Neural cell (in vitro differentiated cells): Measurements from ENCODE around the gene HEMK1. TPM values are rescaled to one million over a fixed set of nuclear protein-coding genes. Genes with fewer than 3 reads are reported as not detected.

Experiments used
- H2AFZ ChIP-seq: fragments of 200-600, 300-800 bp; sonication (generic), shearing (Covaris generic); 2 replicates; pipeline ENCODE4 v1.6.0; 2014; ENCODE audit warnings: low read depth, mild to moderate bottlenecking, antibody characterized with exemption, low read length, moderate library complexity
- H3F3A ChIP-seq: fragments of 200-600 bp; shearing (Covaris generic); 2 replicates; pipeline ENCODE4 v1.6.1; 2016; ENCODE audit warnings: mild to moderate bottlenecking, moderate library complexity, mixed read lengths, antibody characterized with exemption, low read length; ENCODE audit not compliant: insufficient read depth, poor library complexity, severe bottlenecking
- H3K27ac ChIP-seq: fragments of 200-600, 300-800 bp; sonication (generic), shearing (Covaris generic); 2 replicates; pipeline ENCODE4 v1.5.1; 2014; ENCODE audit warnings: mild to moderate bottlenecking, low read length, moderate library complexity
- H3K27me3 ChIP-seq: fragments of 300-800, 200-600 bp; sonication (generic), shearing (Covaris generic); 2 replicates; pipeline ENCODE4 v1.6.0; 2014; ENCODE audit warnings: mild to moderate bottlenecking, low read depth, low read length, moderate library complexity; ENCODE audit not compliant: insufficient read depth
- H3K36me3 ChIP-seq: fragments of 300-800, 200-600 bp; sonication (generic), shearing (Covaris generic); 2 replicates; pipeline ENCODE4 v1.5.1; 2014; ENCODE audit warnings: mild to moderate bottlenecking, antibody characterized with exemption, low read length, moderate library complexity; ENCODE audit not compliant: insufficient read depth
- H3K4me2 ChIP-seq: fragments of 300-800, 200-600 bp; sonication (generic), shearing (Covaris generic); 2 replicates; pipeline ENCODE4 v1.6.0; 2014; ENCODE audit warnings: mild to moderate bottlenecking, low read length
- H3K4me3 ChIP-seq: fragments of 300-800, 200-600 bp; sonication (generic), shearing (Covaris generic); 2 replicates; pipeline ENCODE4 v1.5.1; 2014; ENCODE audit warnings: mild to moderate bottlenecking, low read length, moderate library complexity
- H3K79me2 ChIP-seq: fragments of 200-600 bp; shearing (Covaris generic); replicated peaks from 2 replicates; pipeline ENCODE4 v1.6.0; 2014; ENCODE audit warnings: mild to moderate bottlenecking, low read length, moderate library complexity; ENCODE audit not compliant: insufficient read depth
- H3K9ac ChIP-seq: fragments of 300-800, 200-600 bp; sonication (generic), shearing (Covaris generic); 2 replicates; pipeline ENCODE4 v1.6.1; 2016; ENCODE audit warnings: mild to moderate bottlenecking, low read length, mixed read lengths
- H3K9me2 ChIP-seq: fragments of 200-600 bp; shearing (Covaris generic); 2 replicates; pipeline ENCODE4 v1.6.1; 2016; ENCODE audit warnings: mild to moderate bottlenecking, low read length, mixed read lengths; ENCODE audit not compliant: insufficient read depth
- H3K9me3 ChIP-seq: fragments of 200-600, 300-800 bp; sonication (generic), shearing (Covaris generic); 2 replicates; pipeline ENCODE4 v1.6.1; 2016; ENCODE audit warnings: mild to moderate bottlenecking, mixed run types, low read length, moderate library complexity, mixed read lengths
- H4K20me1 ChIP-seq: fragments of 200-600 bp; shearing (Covaris generic); 2 replicates; pipeline ENCODE4 v1.6.1; 2016; ENCODE audit warnings: mild to moderate bottlenecking, mixed run types; ENCODE audit not compliant: insufficient read depth
- CTCF ChIP-seq: fragments of 450-650 bp; IDR thresholded peaks from 2 replicates; pipeline ENCODE4 v1.5.1; 2014; ENCODE audit warnings: antibody characterized with exemption, mild to moderate bottlenecking, moderate library complexity; ENCODE audit not compliant: poor library complexity, severe bottlenecking
- EP300 ChIP-seq: fragments of 450-650 bp; conservative IDR thresholded peaks from 2 replicates; pipeline ENCODE4 v1.6.1; 2014; ENCODE audit warnings: antibody characterized with exemption, mild to moderate bottlenecking, moderate library complexity; ENCODE audit not compliant: poor library complexity, severe bottlenecking
- EZH2 ChIP-seq: fragments of 200-600, 300-800 bp; shearing (Covaris generic), sonication (generic); IDR thresholded peaks from 2 replicates; pipeline ENCODE4 v1.6.1; 2014; ENCODE audit warnings: antibody characterized with exemption, low read length, borderline replicate concordance, mild to moderate bottlenecking; ENCODE audit not compliant: insufficient read depth, poor library complexity, severe bottlenecking
- MXI1 ChIP-seq: fragments of 450-650 bp; conservative IDR thresholded peaks from 2 replicates; pipeline ENCODE4 v1.6.1; 2014; ENCODE audit warnings: antibody characterized with exemption, mild to moderate bottlenecking; ENCODE audit not compliant: poor library complexity, severe bottlenecking
- POLR2AphosphoS5 ChIP-seq: IDR thresholded peaks from 2 replicates; pipeline ENCODE4 v1.6.1; 2012
- RAD21 ChIP-seq: fragments of 450-650 bp; conservative IDR thresholded peaks from 2 replicates; pipeline ENCODE4 v1.6.1; 2014; ENCODE audit warnings: antibody characterized with exemption, mild to moderate bottlenecking, moderate library complexity
- REST ChIP-seq: IDR thresholded peaks from 2 replicates; pipeline ENCODE4 v1.6.1; 2012; ENCODE audit warnings: borderline replicate concordance
- SMC3 ChIP-seq: fragments of 450-650 bp; conservative IDR thresholded peaks from 2 replicates; pipeline ENCODE4 v1.6.1; 2014; ENCODE audit warnings: antibody characterized with exemption, mild to moderate bottlenecking, moderate library complexity; ENCODE audit not compliant: poor library complexity
- TAF1 ChIP-seq: IDR thresholded peaks from 2 replicates; pipeline ENCODE4 v1.6.1; 2012; ENCODE audit warnings: low read depth
- polyA plus RNA-seq: library from polyadenylated mRNA; depleted of rRNA; stranded (reverse); fragments of >200 nt; gene quantifications from 2 replicates; pipeline ENCODE4 v1.2.3, GENCODE V29; 2014

The HEMK1 gene
- polyA plus RNA-seq, 1 donor from 2014 or later, result 24.4 TPM

GRCh38 chr3:50549226-50549625 lies 20.1 kb upstream of the HEMK1 start:
- Histone ChIP-seq H4K20me1 (no peaks in the 10 kb centered on the region), H3K9me2 (no peaks in the 10 kb centered on the region), H3K79me2 (no peaks in the 10 kb centered on the region), H3K9ac (no peak overlapping the region), H3F3A (no peaks in the 10 kb centered on the region), H3K36me3 (no peaks in the 10 kb centered on the region), H3K9me3 (no peaks in the 10 kb centered on the region), H3K4me3 (no peak overlapping the region), H2AFZ (no peak overlapping the region), H3K27ac (no peak overlapping the region), H3K4me2 (no peak overlapping the region), H3K27me3 (no peaks in the 10 kb centered on the region)
- TF ChIP-seq SMC3 (no peak), EP300 (no peak)

DNA sequence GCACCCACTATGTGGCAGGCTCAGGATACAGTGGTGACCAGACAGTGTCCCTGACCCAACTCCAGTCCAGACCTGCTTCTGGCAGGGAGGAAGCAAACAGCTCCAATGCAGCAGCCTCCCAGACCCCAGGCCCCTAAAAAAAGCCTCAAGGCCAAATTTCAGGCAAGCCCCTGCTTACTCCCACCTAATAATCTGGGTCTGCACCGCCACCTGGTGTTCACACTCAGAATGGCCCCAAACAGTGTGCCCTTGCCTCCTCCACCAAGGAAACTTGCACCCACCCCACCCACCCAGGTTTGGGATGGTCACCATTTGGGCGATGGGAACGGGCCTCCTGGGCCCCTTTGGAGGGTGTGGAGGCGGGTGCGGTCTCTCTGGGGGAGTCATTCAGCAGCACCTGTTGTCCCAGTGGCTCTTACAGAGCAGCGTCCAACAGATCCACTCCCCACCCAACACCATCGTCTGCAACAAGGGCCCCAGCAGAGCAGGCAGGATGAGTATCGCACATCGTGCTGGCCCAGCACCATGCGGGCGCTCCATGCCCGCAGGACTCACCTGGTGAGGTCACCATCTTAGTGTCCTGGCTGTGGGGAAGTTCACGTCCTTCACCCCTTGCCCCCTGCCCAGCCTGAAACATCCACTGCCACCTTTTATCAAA lies 19.1 kb upstream of the HEMK1 start:
- TF ChIP-seq RAD21 (peak; percentile 92), MXI1 (no peak), REST (no peak), POLR2AphosphoS5 (no peak), TAF1 (no peak), EP300 (no peak), SMC3 (peak; percentile 97), CTCF (peak; percentile 90), EZH2 (no peak)

More for the DNA sequence above, 19.1 kb upstream of the HEMK1 start:
- H3K27me3 ChIP-seq, result no peaks in the 10 kb centered on the region
- no peaks in the 10 kb centered on the region for H3F3A ChIP-seq
- no peak overlapping the region for H3K4me3 ChIP-seq
- H3K9me3 ChIP-seq, result no peaks in the 10 kb centered on the region
- no peaks in the 10 kb centered on the region for H4K20me1 ChIP-seq
- H3K36me3 ChIP-seq, result no peaks in the 10 kb centered on the region
- no peak overlapping the region for H3K27ac ChIP-seq
- no peaks in the 10 kb centered on the region for H3K79me2 ChIP-seq
- no peak overlapping the region for H2AFZ ChIP-seq
- H3K9ac ChIP-seq, result no peak overlapping the region
- H3K9me2 ChIP-seq, result no peaks in the 10 kb centered on the region
- H3K4me2 ChIP-seq, result no peak overlapping the region
